ENCODE data around the gene TMEM203.

The TMEM203 gene

DNA sequence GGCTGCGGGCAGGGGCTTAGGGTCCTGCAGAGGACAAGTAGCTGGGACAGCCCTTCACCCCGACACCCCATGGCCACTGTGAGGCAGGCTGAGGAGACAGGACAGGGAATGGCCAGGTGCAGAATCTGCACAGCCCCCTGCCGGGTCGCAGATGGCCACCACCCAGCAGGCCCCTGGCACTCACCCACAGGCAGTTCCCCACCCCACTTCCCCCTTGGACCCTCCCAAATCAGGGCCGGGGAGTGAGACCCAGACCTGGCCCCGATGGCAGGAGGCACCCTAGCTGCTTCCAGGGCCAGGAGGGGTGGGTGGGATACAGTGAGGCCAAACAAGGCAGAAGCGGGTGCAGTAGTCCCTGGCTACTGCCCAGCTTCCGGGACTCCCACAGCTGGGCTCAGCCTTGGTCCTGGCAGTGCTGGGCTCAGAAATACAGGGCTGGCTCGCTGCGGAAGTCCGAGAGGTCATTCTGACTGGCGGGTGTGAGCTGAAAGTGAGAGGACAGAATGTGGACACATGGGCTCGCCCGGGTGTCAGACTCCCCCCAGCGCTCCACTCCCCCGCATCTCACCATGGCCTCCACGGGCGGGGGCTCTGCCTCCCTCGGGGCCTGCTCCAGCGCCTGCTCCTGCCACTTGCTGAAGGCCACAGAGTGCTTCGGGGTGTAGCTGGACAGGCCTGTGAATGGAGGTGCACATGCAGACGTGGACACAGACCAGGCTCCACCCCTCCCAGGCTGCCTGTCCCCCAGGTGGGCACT is 13.6 kb downstream of the TMEM203 start:
- TF ChIP-seq, protein P1, sequence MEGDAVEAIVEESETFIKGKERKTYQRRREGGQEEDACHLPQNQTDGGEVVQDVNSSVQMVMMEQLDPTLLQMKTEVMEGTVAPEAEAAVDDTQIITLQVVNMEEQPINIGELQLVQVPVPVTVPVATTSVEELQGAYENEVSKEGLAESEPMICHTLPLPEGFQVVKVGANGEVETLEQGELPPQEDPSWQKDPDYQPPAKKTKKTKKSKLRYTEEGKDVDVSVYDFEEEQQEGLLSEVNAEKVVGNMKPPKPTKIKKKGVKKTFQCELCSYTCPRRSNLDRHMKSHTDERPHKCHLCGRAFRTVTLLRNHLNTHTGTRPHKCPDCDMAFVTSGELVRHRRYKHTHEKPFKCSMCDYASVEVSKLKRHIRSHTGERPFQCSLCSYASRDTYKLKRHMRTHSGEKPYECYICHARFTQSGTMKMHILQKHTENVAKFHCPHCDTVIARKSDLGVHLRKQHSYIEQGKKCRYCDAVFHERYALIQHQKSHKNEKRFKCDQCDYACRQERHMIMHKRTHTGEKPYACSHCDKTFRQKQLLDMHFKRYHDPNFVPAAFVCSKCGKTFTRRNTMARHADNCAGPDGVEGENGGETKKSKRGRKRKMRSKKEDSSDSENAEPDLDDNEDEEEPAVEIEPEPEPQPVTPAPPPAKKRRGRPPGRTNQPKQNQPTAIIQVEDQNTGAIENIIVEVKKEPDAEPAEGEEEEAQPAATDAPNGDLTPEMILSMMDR (IDR thresholded peaks at IDR 0.05; ENCODE audit: low read depth, low read length, missing control alignments), result no peak
- H3K4me3 ChIP-seq (replicated peaks; ENCODE audit: low read depth, low read length), result no peak overlapping the region
- no peak for DNase-seq (ENCODE audit: extremely low read depth, low read depth)

DNA sequence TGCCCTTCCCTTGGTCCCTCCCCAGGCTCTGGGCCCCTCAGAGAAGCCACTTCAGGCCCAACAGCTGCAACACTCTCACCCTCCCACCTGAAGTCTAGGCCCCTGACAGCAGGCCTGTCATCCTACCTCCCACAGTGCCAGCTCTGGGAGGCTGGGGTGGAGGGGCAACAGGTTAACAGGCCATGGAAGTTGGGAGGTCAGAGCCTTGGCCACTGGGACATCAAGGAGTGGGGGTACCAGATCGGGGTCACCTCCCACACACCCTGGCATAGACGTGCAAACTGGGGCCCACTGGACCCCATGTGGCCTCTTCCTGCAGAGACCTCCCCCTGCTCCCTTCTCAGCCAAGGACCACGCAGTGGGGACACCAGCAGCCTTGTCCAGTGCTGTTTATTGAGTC is 14.2 kb downstream of the TMEM203 start:
- TF ChIP-seq, protein P1 (IDR thresholded peaks at IDR 0.05; ENCODE audit: low read depth, low read length, missing control alignments), result no peak
- DNase-seq (ENCODE audit: extremely low read depth, low read depth), result no peak
- no peak overlapping the region for H3K4me3 ChIP-seq (replicated peaks; ENCODE audit: low read depth, low read length)

DNA sequence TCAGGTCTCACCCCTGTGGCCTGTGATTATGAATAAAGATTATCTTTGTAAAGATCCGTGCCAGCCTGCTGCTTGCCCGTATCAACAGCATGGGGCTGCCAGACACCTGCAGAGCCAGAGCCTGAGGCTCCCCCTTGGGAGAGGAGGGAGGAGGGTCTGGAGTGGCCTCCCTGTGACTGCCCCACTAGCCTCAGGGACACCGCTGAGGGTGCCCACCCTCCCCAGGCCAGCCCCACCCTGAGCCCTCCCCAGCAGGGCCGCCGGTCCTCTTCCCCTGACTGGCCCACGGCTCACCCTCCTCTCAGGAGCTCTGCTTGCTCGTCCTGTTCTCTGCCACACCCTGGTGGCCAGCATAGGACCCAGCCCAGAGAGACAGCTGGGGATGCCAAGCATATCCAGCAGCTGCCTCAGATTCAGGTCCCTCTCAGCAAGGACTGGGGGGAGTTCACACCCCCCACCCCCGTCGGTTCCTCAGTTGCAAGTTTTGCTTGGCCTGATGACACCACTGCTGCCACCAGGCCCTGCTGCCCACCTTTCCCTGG is 15.1 kb downstream of the TMEM203 start:
- TF ChIP-seq, protein P1 (IDR thresholded peaks at IDR 0.05; ENCODE audit: low read depth, low read length, missing control alignments), result peak; percentile 4
- H3K4me3 ChIP-seq (replicated peaks; ENCODE audit: low read depth, low read length), result peak overlapping the region; percentile 94; the same call in 1 of the 2 replicates
- DNase-seq (ENCODE audit: extremely low read depth, low read depth), result no peak

DNA sequence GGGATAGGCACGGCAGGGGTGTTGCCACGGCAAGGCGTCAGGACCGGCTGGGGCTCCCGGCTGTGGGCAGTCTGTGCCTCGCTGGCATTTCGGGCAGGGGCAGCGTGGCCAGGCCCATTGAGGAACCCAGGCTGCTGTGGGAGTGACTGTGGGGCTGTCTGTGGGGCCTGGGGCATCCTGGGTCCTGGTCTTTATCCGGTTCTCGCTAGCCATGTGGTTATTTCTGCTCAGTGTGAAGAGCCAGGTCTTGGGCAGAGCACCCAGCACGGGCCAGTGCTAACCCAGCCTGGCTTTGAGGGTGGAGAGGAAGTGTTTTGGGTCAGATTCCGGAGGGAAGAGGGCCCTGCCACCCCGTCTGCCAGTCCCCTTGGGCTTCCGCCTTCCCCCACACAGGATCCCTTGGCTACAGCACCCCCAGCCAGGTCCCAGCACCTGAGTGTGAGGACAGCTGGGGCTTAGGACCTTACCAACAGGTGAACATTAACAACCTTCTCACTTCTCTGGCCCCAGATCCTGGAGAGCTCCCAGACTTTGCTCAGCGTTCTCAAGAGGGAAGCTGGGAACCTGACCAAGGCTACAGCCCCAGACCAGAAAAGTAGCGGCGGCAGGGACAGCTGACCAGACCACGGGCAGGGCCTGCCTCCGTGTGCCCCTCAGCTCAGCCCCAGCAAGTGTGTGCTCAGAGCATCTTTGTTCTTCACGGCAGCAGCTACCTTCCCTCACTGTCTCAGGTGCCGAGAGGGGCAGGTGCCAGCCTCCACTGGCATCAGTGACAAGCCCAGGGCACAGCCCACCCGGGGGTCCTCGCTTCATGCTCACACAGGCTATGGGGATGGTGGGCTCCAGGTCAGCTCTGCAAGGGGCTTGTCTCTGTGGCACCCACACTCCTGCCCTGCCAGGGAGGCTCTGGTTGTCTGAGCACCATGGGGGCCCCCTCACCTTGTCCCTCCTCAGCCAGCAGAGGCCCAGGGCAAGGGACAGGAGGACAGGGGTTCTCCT is 15.9 kb downstream of the TMEM203 start:
- TF ChIP-seq, protein P1 (IDR thresholded peaks at IDR 0.05; ENCODE audit: low read depth, low read length, missing control alignments), result no peak
- peak overlapping the region; percentile 94 for H3K4me3 ChIP-seq (replicated peaks; ENCODE audit: low read depth, low read length)
- DNase-seq (ENCODE audit: extremely low read depth, low read depth), result no peak

DNA sequence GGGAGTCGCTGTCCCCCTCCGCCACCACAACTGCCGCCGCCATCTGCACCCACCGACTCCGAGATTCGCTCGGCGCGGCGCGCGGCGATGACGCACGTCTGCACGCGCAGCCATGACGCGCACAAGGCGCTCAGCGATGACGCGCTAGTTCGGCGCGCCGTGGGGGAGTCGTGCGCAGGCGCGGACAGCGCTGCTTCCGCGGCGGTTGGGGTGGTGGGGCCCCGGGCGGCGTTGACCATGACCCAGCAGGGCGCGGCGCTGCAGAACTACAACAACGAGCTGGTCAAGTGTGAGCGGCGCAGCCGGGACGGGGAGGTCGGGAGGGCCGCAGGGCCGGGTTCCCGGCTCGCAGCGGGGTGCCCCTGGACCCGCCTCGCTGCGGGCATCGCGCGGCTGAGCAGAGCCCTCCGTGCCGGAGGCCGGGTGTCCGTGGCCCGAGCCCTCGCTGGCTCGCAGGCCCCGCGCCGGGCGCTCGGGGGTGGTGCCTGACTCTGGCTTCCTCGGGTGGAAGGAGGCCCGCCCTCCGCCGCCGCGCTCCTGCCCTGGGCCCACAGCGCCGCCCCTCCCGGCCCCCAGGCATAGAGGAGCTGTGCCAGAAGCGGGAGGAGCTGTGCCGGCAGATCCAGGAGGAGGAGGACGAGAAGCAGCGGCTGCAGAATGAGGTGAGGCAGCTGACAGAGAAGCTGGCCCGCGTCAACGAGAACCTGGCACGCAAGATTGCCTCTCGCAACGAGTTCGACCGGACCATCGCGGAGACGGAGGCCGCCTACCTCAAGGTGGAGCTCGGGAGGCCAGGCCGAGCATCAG is 16.8 kb downstream of the TMEM203 start, which contains the start of the genes ANAPC2 and SSNA1:
TSS of gene ANAPC2 (minus strand) at position 71 of the 807 bp plus-strand sequence. CDS start at position 43, 28 bp downstream.
TSS of gene SSNA1 (plus strand) at position 187 of the 807 bp plus-strand sequence. CDS start at position 238, 51 bp downstream.
- H3K4me3 ChIP-seq (replicated peaks; ENCODE audit: low read depth, low read length), result peak within 1 kb of the TSS; percentile 94
- TF ChIP-seq, protein P1 (IDR thresholded peaks at IDR 0.05; ENCODE audit: low read depth, low read length, missing control alignments), result peak; percentile 37
- peak; percentile 75 for DNase-seq (ENCODE audit: extremely low read depth, low read depth)

DNA sequence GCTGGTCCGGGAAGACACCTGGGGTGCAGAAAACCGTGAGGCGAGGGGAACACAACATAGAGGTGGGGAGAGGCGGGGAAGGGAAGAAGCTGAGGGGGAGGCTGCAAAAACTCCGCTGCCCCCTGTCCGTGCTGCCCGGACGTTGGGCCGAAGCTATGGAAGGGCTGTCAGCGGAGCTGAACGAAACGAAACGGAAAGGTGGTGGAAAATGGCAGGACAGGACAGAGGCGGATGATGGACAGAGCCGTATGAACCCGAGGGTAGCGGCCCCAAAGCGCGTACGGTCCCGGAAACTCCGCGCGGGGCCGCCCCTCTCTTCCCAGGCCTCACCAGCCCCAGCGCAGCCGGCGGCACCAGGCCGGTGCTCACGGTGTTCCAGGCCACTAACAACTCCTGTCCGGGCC is 17.4 kb downstream of the TMEM203 start:
- TF ChIP-seq, protein P1 (IDR thresholded peaks at IDR 0.05; ENCODE audit: low read depth, low read length, missing control alignments), result no peak
- H3K4me3 ChIP-seq (replicated peaks; ENCODE audit: low read depth, low read length), result peak overlapping the region; percentile 94
- no peak for DNase-seq (ENCODE audit: extremely low read depth, low read depth)
